HG02852 (cell line): Measurements from ENCODE around the gene PAX5.

Experiments
- ATAC-seq: cut with Tn5 transposase; IDR thresholded peaks from one replicate; pipeline ENCODE4 v1.9.1; 2021; ENCODE audit warnings: mild to moderate bottlenecking, moderate library complexity; ENCODE audit not compliant: unreplicated experiment

Gene PAX5

DNA sequence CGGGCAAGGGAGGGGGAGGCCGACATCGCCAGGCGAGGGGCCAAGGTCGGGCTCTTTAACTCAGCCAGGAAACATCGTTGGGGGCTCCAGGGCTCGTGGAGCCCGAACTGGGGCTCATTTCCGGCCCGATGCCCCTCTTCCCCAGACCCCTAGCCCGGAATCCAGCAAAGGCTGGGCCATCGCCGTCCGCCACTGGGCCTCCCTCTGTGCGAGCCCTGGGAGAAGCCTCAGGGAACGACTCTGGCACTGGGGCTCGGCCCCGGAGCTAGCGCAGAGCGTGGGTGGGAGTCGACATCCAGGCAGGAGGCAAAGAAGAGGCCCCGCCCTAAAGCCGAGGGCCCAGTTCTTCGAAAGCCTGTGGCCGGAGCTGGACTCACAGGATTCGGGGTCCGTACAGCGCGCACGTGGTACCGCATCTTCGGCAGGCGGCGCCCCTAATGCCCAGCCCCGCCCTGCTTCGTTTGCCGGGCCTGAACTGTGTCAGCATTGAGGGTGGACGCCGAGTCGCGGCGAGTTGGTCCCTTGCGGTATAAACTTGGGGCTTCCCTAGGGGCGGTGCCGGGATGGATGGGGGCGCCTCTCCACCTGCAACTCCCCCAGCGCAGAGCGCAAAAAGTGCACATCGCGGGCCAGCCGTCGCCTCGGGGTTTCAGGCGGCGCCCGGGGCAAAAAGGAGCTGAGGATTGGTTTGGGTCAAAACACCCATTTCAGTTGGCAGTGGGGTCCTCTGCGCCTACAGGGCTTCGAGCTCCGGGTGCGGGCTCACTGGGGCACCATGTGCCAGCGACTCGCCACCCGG is 3.6 kb upstream of the PAX5 start:
- no peak for ATAC-seq

DNA sequence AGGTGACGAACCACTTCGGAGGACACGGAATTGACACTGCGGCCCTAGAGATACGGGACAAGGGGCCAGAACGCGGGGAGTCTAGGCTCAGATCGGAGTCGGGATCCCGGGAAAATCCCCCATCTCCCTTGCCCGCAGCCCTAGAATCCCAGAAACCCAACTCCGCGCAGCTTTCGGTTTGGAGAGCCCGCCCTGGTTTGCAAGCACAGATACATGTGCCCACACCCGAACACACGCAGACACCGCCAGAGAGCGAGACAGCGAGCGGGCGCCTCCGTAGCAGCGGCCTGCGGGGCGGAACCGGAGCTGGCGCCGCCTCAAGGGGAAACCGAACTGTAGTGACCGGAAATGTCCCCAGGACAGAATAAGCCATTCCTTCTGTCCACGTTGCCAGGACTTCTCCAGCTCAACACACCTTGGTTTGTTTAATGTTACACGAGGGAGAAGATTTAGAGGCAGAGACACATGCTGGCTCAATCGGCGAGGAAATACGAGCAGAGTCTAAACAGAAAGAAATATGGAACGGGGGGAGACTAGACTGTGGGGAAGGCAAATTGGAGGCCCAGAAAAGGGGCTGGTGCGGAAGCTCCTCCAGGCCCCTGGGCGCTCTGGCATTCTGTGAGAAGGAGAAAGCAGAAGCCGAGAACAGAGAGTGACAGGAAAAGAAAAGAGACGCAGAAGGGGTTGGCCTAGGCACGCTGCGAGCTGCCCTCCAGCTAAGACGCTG is 2.9 kb upstream of the PAX5 start:
- ATAC-seq, result peak; percentile 34

DNA sequence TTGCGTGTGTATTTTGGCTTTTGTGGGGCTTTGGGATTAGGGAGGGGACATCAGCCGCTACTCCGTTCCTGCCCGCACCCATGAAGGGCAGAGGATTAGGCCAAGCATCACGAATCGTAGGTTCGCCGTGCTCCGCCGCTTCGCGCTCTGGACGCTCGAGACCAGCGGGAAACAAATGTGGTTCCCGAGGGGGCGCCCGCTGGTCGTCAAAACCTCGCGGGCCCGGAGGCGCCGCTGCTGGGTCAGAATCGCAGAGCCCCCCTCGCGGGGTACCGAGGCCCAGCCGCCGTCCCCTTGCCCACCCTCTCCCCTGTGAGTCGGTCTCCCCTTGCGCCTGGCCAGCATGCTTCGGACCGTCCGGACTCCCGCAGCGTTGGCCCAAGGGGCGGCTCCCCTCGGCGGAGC is 2.3 kb upstream of the PAX5 start:
- ATAC-seq, result peak; percentile 6

DNA sequence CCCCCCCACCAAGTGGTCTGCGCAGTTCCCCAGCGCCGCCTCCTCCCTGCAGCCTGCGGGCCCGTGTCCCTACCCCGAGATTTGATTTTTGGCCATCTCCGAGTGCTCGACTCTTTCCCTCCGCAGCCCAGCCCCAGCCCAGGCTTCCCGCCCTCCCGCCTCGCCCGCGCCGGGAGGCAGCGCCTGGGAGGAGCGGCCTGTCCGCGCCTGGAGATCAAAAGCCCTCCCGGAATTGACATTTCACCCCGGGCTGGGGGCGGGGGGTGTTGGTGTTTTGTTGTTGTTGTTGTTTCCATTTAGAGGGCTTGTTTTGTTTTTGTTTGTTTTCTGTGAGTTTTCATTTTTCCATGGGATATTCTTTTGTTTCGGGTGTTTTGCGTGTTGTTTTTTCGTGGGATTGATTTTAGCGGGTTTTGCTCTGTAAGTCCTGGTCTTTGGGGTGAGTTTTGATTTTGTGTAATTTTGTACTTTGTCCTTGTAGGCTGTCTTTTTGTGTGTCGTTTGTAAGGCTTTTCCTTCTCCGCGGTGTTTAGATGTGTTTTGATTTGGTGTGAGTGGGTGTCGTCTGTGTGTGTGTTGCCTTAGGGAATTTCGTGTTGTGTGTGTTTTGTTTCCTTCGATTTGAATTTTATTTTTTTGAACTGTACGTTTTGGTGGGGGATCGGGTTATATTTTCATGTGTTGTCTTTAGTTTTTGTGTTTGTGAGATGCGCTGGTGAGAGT is 1.7 kb upstream of the PAX5 start:
- no peak for ATAC-seq

DNA sequence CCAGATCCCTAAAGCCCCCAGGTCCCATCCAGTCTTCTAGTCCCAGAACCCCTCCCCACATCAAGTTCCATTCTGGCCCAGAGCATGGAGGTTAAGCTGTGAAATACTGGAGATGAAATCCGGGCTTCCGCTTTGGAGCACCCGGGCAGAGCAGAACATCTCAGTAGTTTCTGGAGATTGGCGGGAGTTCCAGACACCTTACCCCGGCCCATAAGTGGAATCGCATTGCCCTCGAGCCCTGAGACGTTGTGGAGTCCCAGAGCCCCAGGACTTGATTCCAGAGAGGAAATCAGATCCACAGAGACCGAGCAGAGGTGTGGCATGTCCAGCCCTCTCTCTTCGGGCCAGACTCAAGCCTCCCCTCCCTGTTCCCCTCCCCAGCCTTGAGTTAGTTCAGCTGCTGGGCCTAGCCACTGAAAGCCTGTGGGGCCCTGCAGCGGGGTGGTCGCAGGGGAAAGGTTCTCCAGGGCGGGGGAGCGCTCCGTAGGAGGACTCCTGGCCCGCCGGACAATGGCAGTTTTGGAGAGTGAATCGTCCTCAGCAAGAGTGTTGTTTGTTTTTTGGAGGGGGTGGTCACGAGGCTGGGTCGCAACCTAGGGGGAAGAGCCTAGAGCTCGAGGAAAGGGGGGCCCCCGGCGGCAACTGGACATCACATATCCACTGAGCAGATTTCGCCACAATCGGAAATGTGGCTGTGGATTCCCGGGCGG is 1.0 kb upstream of the PAX5 start:
- no peak for ATAC-seq

DNA sequence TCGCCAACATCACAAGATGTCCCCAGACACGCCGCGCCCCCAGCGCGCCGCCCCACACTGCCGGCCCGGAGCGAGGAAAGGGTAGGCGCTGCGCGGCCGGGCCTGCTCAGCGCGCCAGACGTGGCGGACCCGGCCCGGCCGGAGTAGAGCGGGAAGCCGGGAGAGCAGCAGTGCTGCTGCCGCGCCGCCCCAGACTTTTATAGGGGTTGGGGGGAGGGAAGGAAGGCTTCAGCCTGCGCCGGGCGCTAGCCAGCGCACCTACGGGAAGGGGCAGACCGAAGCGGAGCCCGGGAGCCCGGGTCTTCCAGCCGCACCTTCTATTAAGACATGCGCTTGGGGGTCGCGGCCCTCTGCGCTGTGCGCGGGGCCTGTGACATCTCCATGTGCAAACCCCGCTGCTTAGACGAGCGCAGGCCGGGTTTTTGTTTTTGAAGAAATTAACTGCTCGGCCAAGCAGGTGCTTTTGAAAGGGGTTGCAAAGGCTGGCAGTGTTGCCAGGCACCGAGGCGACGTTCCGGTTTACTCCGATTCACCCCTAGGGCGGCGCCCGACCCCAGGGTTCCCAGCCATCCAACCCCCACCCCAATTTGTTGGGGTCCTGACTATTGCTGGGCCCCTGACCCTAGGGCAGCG is 353 bp upstream of the PAX5 start:
- ATAC-seq, result peak; percentile 18

DNA sequence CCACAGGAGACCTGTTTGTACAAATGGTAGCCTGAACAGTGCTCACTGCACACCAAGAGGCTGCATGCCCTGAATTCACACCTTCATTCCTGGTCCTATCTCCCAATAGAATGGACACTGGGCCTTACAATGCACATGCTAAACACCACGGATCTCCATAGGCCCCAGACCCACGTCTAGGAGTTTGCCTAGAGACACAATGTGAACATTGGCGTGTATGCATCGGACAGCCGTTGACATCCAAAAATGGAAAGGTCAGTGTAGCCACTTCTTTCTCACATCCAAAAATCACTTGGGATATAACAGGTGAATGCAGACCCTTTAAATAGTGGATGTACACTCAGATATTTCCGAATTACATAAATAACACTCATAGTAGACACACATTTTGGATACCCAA is 927 bp downstream of the PAX5 start:
- ATAC-seq, result no peak

DNA sequence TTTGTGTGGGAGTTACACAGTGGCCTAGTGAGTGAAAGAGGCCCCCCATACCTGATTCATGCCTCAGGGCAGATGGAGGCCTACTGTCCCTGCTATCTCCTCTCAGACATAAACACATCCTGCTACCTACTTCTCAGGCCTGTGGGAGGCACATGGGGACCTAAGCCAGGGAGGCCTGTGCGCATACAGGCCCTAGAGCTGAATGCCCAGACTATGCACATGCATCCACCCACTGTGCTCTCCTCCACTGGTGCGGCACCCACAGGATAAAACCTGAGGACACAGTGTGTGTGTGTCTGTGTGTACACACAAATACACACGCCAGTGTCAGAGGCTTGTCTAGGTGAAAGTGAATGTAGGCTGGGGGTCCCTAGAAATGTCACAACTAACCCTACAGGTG is 1.4 kb downstream of the PAX5 start:
- ATAC-seq, result no peak

DNA sequence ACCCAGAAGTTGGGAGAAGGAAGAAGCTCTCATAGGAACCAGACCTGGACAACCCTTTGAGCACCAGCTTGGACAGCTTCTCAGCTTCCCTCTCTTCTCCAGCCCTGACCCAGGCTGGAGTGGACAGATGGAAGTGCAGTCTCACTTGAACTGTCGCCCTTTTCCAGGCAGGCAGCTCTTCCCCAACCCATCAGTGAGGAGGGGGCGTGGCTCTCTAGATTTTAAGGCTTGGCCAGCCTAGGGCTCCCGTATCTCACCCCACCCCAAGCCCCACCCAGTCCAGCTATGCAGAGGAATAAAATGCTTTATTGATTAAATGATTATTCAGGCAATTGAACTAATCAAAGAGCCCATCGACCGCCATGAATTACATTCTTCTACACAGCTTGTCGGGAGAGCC is 2.2 kb downstream of the PAX5 start:
- no peak for ATAC-seq

DNA sequence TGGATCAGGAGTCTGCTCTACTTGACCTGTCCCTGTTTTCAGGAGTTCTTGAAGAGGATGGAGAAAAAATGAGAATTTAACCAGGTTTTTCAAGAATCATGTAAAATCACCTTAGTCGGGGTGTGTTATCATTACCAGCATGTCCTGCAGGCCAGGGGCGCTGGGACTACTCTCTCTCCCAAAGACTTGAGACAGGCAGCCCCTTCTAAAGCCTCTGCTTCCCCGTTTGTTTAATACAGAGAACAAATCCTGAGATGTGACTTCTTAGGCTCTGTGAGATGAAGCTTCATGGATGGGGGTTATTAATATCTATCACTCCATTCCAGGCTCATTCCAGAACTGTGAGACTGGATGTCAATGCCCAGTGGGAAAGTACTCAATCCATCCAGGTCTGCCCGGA is 3.0 kb downstream of the PAX5 start:
- ATAC-seq, result no peak

DNA sequence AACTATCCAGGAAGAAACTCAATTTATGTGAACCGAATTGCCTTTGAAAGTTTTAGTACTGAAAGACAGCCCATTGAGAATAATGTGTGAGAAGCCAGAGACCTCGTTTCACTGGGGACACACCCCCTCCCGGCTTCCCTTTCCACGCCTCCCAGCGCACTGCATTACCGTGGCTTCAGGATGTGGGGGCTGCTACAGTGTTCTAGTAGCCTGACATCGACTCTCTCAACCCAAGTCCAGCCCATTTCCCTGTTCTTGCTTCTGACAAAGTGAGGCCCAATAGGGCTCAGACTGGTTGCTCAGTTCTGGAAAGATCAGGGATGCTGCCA is 3.5 kb downstream of the PAX5 start:
- ATAC-seq, result peak; percentile 17

DNA sequence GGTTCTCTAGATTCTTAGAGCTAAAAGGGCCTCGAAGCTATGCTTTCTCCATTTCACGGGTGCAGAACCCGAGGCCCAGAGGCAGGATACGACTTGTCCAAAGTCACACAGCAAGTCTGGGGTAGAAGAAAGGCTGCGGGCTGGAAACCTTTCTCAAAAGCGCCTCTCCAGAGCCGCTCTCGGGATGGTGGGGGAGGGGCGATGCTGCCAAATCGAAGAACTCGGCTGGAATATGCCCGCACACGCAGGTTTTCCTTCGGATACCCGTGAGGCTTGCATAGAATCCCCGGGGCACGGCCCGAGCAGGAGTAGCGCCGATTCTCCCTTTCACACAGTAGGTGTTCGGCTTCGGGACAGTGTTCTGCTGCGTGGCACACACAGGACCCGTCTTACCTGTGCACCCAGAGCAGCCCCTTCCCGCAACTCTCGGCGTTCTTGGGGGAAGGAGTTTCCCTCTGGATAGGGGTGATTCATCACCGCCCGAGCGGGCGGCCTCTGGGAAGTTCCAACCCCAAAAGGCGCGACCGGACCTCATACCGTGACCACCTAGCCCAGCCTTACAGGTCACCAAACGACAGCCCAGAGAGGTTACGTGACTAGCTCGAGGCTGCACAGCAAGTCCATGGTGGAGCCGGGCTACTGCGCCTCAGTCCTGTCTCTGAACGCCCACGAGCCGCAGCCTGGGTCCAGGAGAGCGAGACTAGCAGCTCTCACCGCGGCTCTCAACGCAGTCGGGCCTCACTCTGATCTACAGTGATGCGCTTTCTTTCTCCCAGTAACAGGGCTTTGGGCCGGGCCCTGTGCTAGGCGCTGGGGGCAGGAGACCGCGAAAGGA is 4.1 kb downstream of the PAX5 start:
- peak; percentile 7 for ATAC-seq

DNA sequence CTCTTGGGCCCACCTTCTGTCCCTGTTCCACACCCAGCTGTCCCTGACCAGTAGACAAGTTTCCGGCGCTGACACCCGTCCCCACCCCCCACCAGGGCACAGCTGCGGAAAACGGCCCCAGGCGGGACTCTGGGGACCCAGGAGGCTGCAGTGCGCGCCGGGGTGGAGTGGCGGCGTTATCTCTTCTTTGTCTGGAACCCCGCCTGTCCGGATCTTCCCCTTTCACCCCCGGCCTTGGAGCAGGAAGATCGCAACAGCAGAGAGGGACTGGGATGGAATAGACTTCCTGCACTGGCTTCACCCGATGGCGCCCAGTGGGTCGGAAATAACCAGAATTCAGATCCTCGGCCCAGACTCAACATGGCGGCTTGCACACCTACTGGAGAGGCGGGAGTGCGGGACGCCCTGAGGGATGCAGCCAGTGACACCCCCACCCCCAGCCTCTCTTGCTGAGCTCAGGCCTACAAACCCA is 4.7 kb downstream of the PAX5 start:
- no peak for ATAC-seq

DNA sequence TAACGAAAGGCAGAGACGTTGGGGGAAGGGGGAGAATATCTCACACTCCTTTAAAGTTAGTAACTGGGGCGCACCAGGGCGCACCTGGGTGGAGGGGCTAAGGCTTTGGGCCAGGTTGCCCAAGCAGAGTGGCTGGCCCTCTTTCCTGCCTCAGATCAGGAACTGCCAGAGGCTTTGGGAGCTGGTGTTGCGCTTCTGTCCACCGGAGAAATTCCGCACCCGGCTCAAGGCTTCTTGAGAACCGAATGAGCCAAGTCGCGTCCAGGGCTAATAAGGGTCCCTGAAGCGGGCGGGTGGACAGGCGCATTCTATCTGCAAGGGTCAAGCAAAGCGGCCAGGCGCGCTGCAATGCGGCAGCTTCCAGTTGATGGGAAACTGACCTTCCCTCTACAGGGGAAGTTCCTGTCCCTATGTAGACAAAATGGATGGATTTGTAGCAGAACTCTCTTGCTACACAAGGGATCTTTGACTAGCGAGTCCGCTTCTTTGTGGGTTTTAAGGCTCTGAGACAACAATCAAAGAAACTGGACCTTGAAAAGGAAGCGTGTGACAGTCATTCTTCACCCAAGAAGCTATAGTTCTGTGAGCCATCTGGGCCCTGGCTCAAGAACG is 5.5 kb downstream of the PAX5 start:
- ATAC-seq, result no peak

DNA sequence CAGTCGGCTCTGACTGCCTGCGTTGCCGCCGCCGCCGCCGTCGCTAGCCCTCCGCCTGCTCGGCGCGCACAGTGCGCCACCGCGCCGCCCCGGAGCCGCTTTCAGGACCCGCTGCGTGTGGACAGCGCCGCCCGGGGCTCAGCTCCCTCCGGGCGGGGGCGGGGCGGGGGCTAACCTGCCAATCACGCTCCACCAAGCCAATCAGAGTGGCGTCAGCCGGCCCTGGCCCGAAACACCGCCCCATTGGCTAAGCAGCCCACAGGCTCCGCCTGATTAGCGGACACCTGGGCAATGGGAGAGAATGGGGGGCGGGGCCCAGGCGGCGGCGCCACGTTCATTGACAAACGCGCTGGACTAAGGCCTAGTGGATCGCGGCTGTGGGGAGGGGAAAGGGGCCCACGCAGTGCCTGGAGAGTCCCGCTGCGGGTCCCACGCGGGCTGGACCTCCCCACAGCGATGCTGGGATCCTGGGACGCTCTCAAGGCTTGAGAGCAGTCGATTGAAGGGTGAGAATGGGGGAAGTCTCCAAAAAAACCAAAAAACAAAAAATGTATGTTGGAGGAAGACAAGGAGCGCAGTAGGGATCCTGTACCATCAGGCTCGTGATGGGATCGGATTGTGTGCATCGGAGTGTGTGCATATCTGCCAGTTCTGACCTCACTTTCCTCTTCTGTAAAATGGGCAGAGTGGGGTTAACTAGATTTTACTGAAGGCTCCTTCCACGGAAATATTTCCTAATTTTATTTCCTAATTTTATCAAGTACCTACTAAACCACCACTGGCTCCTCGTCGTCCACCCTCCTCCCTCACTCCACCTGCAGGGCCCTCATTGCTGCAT is 6.3 kb downstream of the PAX5 start:
- ATAC-seq, result peak; percentile 71

DNA sequence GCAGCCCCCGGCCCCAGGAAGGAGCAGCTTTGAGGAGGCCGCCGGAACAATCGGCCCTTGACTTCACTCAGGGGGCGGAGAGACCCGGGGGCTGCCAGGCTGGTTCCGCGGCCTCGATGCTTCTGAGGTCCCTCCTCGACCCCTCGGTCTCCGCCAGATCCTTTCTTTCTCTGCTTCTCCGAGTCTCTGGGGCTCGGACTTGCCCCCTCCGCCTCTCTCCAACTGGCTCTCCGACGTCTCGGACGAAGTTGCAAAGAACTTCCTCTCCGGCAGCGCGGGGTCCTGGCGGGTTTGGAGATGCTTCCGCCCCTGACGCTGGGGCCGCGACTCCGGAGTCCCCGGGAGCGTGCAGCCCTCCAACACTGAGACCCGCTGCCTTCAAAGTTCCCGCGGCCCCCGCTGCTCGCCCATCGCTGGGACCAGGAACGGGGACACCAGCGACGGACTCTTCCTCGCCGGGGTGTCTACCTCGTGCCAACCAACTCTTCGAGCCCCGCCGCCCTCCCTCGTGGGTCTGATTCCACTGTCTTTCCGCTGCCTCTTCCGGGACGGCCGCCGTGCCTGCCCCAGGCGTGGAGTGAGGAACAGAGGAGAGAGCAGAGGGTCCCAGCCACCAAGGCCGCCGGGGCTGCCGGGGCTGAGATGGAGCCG is 7.0 kb downstream of the PAX5 start:
- ATAC-seq, result no peak

DNA sequence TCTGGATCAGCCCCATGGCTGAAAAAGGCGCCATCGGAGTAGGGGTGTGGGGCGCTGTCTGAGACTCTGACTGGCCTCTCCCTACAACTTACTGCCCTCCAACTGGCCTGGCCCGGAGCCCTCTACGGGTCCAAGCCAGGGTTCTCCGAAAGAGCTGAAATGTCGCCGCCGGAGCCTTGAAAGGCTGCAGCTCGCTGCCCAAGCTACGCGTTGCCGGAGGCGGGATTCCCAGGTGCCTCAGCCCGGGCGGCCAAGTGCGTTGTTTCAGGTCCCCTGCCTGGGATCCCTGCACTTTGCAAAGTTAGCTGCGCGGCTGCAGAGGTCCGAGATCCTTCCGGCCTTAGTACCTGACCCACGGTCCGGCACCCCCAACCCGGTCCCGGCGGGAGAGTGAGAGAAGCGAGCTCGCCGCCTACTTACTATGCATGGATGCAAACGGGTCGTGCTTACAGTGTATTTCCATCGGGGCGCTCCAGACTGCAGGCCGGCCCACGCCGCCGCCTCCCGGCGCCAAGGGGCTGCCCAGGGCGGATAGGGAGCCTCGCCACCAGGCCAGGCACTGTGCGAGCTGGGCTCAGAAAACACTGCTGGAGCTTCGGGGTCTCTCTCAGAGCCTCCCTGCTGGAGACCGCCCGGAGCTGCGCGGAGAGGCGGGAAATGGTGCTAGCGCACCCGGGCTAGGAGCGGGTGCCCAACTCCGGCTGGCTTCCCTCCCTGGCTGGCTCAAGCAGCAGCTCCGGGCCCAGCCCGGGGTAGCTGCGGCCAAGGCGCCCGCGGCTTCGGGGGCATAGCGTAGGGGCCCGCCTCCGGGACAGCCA is 7.7 kb downstream of the PAX5 start:
- no peak for ATAC-seq
